ENCODE results near the gene CYP26C1.

Gene CYP26C1

GRCh38 chr10:93059975-93060886 is at the start of gene CYP26C1:
CYP26C1 (plus strand) TSS chr10:93060798; CDS start chr10:93061264, 466 bp downstream.
- no peak for DNase-seq (ENCODE audit: low read depth)

- DNase-seq (ENCODE audit: low read depth): no peak
Measured at GRCh38 chr10:93015722-93016121, 44.9 kb upstream of the CYP26C1 start.

- DNase-seq (ENCODE audit: low read depth): no peak
Measured at GRCh38 chr10:93023013-93023650, 37.5 kb upstream of the CYP26C1 start.

- no peak for DNase-seq (ENCODE audit: low read depth)
Measured at GRCh38 chr10:93026072-93026471, 34.5 kb upstream of the CYP26C1 start.

GRCh38 chr10:93027508-93027907 is 33.1 kb upstream of the CYP26C1 start:
- DNase-seq (ENCODE audit: low read depth): no peak

- DNase-seq (ENCODE audit: low read depth): no peak
Measured at GRCh38 chr10:93028883-93029282, 31.7 kb upstream of the CYP26C1 start.

- DNase-seq (ENCODE audit: low read depth): no peak
Measured at GRCh38 chr10:93030409-93030808, 30.2 kb upstream of the CYP26C1 start.

- no peak for DNase-seq (ENCODE audit: low read depth)
Measured at GRCh38 chr10:93032105-93032808, 28.3 kb upstream of the CYP26C1 start.

GRCh38 chr10:93032809-93033137 is 27.8 kb upstream of the CYP26C1 start:
- no peak for DNase-seq (ENCODE audit: low read depth)

GRCh38 chr10:93034426-93034825 is 26.2 kb upstream of the CYP26C1 start:
- no peak for DNase-seq (ENCODE audit: low read depth)

GRCh38 chr10:93039110-93039509 is 21.5 kb upstream of the CYP26C1 start:
- no peak for DNase-seq (ENCODE audit: low read depth)

- no peak for DNase-seq (ENCODE audit: low read depth)
Measured at GRCh38 chr10:93039721-93040120, 20.9 kb upstream of the CYP26C1 start.

GRCh38 chr10:93054486-93054885 is 6.1 kb upstream of the CYP26C1 start:
- no peak for DNase-seq (ENCODE audit: low read depth)

- DNase-seq (ENCODE audit: low read depth): no peak
Measured at GRCh38 chr10:93058139-93058538, 2.5 kb upstream of the CYP26C1 start.

GRCh38 chr10:93060887-93061593 is 442 bp downstream of the CYP26C1 start:
- no peak for DNase-seq (ENCODE audit: low read depth)

GRCh38 chr10:93061594-93062513 is 1.3 kb downstream of the CYP26C1 start:
- DNase-seq (ENCODE audit: low read depth): no peak

- no peak for DNase-seq (ENCODE audit: low read depth)
Measured at GRCh38 chr10:93062514-93063143, 2.0 kb downstream of the CYP26C1 start.

- DNase-seq (ENCODE audit: low read depth): no peak
Measured at GRCh38 chr10:93063144-93063976, 2.8 kb downstream of the CYP26C1 start.

- no peak for DNase-seq (ENCODE audit: low read depth)
Measured at GRCh38 chr10:93063977-93064660, 3.5 kb downstream of the CYP26C1 start.
